Activated T-cell treated with anti-CD3 and anti-CD28 coated beads, Interleukin-2, amount 50 U/mL, for 48 hours (primary cell): Measurements from ENCODE around the gene IL36RN.

Experiments used
- DNase-seq, 2 experiments: peaks; one replicate each; pipeline ENCODE4 v3.0.0-alpha.2; 2020

Gene IL36RN

DNA sequence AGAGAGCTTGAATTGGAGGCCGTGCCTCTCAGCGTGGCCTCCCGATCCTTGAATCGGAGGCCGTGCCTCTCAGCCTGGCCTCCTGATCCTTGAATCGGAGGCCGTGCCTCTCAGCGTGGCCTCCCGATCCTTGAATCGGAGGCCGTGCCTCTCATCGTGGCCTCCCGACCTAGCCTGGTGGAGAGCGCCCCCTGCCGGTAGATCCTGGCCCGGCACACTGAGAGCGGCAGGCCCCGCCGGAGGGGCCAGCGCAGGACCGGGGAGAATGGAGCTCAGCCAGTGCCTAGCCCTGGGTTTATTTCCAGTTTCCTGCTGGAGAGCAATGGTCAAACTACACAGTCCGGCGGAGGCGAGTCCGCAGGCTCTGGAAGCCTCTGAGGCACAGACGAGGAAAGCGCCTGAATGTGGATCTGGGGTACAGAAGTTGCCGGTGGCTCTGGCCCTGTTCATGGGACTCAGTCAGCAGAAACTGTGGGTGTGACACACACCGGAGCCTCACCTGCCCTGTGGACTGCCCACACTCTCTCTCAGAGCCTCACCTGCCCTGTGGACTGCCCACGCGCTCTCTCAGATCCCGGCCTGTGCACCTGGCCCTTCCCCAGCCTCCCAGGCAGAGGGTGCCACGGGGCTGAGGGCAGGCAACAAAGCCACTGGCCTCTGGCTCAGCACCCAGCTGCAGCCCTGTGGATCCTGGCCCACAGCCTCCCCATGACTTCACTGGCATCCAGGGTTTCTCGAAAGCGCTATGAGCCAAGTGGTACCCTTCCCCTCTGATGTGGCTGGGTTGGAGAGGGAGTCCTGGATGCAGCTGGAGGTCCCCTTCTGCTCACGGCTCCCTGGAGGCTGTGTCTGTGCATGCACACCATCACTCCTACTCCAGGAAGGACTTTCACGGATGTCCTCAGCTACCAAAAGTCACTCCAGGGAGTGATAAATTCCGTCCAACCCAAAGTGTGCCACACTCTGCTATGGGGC lies 7.8 kb upstream of the IL36RN start:
- DNase-seq = no peak

DNA sequence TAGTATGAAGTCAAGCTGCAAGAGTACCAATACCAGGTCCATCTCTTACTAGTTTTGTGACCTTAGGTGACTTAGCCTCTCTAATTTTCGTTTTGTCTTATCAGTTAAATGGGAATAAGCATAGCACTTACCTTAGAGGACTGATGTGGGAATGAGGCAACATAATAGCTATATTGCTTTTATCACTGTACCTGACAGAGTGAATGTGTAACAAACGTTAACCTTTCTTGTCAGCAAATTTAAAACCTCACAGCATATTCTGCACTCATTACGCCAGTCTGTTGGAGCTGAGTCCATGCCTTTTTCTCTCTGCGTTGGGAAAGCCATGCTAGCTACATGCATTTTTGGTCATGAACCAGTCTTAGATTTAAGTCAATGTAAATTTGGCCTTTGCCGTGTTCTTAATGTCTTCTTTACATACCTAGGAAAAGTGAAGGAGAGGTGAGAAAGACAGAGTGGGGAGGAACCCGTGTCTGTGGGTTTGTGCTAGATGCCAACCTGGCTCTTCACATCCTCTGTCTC lies 6.5 kb upstream of the IL36RN start, which contains the start of gene IL36B:
Gene IL36B (minus strand): TSS at position 472 of the 522 bp plus-strand sequence.
- DNase-seq = no peak

DNA sequence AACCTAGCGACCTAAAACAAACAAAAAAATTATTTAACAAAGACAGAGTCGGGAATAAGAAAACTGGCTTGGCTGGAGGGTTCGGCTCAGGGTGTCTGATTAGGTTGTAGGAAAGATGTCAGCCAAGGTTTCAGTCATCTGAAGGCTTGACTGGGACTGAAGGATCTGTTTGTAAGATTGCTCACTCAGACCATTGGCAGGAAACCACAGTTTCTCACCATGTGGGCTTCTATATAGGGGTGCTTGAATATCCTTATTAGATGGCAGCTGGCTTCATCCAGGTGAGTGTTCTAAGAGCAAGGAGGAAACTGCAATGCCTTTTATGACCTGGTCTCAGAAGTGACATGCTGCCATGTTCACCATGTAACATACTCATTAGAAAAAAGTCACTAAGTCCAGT lies 5.3 kb upstream of the IL36RN start:
- no peak for DNase-seq

DNA sequence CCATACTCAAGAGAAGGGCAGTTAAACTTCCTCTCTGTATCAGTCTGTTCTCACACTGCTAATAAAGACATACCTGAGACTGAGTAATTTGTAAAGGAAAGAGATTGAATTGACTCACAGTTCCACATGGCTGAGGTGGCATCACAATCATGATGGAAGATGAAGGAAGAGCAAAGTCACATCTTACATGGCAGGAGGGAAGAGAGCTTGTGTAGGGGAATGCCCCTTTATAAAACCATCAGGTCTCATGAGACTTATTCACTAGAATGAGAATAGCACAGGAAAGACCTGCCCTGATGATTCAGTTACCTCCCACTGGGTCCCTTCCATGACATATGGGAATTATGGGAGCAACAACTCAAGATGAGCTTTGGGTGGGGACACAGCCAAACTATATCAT lies 4.9 kb upstream of the IL36RN start:
- no peak for DNase-seq

DNA sequence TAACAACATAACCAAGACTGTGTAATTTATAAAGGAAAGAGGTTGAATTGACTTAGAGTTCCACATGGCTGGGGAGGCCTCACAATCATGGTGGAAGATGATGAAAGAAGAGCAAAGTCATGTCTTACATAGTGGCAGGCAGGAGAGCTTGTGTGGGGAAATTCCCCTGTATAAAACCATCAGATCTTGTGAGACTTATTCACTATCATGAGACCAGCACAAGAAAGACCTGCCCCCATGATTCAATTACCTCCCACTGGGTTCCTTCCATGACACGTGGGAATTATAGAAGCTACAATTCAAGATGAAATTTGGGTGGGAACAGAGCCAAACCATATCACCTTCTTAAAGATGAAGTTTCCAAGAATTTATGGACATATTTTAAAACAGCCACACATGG lies 2.5 kb upstream of the IL36RN start:
- DNase-seq = no peak

DNA sequence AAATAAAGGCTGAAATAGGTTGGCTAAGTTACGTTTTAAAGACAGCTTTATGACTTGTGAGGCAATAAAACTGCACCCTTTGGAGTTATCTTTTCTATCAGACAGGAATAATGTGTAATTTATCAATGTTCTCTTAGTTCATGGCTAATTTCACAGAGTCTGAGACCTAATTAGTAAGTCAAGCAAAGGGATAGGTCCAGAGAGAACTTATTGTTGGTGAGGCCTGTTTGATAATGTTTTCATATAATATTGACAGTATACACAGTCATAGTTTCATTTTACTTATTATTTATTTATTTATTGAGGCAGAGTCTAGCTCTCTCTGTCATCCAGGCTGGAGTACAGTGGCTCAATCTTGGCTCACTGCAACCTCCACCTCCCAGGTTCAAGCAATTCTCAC lies 1.9 kb upstream of the IL36RN start:
- DNase-seq = no peak

DNA sequence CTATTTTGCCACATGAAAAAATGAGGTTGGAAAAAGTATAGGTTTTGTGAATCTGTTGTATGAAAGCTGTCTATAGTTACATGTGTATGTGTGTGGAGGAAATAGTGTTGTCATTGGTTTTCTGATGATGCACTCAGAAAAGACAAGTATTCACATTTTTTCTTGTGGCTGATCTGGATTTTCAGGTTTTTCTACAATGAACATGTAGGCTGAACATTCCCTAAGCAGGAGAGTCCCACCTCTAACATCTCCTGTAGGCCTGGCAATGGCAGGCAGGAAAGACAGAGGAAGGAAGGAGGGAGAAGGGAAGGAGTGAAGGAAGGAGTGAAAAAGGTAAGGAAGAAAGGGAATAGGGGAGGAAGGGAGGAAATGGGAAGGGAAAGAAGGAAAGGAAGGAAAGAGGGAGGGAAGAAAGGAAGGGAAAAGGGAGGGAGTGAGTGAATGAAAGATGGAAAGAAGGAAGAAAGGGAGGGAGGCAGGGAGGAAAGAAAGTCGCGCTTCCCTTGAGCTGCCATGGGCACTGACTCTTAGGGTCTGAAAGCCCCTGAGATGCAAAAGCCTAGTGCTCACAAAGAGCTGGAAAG lies 495 bp upstream of the IL36RN start:
- DNase-seq = no peak

DNA sequence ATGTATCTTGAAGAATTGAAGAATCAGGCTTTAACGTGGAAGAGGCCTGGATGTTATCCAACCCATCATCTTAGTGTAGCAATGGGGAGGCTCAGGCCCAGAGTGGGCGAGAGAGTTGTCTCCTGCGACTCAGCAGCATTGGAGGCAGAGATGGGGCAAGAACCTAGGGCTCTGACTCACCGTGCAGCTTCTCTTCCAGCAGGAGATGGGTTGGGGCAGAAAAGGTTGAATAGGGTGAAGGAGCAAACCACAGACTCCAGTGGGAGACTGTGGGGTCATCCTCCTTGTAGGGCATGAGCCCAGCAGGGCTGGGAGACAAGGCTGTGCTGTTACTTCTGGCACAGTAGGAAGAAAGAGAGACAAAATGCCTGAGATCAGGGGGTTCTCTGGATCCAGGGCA lies 1.4 kb downstream of the IL36RN start:
- no peak for DNase-seq

DNA sequence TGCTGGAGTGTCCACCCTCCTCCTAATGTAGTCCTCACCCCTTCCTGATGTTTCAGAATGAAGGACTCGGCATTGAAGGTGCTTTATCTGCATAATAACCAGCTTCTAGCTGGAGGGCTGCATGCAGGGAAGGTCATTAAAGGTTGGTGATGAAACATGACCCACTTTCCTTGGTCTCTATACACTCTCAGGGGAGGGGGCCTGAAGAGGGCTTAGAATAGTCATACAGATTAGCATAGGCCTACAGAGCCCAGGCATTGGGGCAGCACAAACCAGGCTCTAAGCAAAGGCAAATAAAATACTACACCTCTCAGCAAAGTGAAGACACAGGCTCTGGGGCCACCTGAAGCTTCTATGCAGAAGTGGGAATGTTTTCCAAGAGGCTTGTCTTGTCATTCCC lies 1.8 kb downstream of the IL36RN start:
- no peak for DNase-seq

DNA sequence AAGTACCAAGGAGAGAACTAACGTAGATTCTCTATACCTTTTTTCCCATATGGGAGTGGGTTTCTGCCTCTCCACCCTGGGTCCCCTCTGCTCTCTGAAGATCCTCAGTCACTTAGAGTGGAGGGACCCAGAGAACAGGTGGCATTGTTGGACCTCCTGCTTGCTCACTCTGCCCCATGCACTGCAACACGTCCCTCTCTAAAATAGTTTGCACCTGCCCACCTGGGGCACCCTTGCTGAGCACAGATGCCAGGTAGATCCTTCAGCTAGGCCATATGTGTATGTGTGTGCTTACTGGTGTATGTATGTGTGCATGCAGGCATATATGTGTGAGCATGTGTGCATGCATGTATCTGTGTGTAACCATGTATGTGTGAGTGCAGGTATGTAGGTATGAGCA lies 2.2 kb downstream of the IL36RN start:
- DNase-seq = no peak

DNA sequence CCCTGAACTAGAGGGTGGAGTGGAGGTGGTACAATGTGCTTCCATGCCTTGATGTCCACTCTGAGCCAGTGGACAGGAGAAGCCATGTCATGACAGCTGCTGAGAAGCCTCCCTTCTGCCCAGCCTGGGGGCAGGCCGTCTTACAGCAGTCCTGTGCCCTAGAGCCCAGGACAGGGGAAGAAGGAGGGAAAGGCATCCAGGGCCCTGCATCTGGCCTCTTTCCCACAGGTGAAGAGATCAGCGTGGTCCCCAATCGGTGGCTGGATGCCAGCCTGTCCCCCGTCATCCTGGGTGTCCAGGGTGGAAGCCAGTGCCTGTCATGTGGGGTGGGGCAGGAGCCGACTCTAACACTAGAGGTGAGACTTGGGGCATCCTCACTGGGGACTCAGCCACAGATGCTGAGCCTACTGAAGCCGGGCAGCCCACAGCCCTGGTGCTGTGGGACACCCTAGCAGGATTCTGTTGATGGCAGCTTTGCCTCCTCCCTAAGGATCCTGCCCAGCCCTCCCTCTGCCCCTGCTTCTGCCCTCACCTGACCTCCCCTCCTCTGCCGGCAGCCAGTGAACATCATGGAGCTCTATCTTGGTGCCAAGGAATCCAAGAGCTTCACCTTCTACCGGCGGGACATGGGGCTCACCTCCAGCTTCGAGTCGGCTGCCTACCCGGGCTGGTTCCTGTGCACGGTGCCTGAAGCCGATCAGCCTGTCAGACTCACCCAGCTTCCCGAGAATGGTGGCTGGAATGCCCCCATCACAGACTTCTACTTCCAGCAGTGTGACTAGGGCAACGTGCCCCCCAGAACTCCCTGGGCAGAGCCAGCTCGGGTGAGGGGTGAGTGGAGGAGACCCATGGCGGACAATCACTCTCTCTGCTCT lies 3.1 kb downstream of the IL36RN start:
- DNase-seq = no peak

DNA sequence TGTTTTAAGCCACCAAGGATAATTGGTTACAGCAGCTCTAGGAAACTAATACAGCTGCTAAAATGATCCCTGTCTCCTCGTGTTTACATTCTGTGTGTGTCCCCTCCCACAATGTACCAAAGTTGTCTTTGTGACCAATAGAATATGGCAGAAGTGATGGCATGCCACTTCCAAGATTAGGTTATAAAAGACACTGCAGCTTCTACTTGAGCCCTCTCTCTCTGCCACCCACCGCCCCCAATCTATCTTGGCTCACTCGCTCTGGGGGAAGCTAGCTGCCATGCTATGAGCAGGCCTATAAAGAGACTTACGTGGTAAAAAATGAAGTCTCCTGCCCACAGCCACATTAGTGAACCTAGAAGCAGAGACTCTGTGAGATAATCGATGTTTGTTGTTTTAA lies 5.3 kb downstream of the IL36RN start:
- DNase-seq = no peak

DNA sequence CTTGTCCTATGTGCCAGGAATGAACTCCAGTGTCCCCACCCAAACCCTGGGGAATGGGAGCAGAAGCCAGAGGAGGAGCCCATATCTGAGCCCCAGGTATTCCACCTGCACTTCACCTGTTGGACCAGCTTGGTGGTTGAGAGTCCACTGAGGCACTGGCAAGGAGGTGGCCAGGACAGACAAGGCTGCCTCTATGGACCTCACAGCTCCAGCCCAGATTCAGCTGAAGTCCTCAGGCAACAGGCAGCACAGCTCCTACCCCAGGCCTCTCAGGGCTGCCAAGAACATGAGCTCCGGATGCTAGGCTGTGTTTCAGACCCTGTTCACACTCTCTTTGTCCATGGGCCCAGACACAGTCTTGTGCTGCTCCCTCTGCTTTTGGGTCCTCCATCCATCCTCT lies 5.9 kb downstream of the IL36RN start:
- no peak for DNase-seq

DNA sequence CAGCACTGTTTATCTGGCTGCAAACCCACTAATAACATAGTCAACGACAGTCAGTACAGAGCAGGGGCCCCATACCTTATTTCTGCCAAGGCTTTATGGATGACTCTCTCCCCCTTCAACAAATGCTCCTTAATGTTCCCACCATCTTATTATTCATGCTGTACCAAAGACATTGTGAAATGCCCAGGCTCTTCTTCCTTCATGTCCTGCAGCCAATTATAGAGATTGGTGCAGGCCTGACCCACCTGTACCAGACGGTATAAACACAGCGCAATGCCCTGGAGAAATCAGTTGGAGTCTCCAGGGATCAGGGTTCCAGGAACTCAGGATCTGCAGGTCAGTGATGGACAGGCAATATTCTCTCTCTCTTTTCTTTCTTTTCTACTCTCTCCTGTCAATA lies 8.7 kb downstream of the IL36RN start, which contains the start of gene IL1F10:
Gene IL1F10 (plus strand): TSS at position 290 of the 400 bp plus-strand sequence. CDS start 4,769 bp downstream, outside the sequence.
- DNase-seq = no peak

DNA sequence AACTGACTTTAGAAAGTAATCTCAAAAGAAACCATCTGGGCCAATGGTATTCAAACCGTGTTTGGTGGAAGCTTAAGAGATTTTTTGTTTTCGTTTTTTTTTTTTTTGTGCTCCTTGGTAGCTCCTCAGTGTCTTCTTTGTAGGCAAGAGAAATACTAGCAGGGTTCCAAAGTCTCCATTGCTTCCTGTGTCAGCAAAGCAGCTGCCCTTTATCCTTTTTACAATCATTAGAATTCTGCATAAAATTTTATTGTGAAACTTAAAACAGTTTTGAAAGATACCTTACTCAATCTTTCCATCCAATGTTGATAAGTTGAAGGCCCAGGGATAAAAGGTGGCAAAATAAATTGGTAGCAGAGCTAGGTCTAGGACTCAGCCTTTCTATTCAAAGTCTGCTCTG lies 9.3 kb downstream of the IL36RN start:
- DNase-seq = no peak

DNA sequence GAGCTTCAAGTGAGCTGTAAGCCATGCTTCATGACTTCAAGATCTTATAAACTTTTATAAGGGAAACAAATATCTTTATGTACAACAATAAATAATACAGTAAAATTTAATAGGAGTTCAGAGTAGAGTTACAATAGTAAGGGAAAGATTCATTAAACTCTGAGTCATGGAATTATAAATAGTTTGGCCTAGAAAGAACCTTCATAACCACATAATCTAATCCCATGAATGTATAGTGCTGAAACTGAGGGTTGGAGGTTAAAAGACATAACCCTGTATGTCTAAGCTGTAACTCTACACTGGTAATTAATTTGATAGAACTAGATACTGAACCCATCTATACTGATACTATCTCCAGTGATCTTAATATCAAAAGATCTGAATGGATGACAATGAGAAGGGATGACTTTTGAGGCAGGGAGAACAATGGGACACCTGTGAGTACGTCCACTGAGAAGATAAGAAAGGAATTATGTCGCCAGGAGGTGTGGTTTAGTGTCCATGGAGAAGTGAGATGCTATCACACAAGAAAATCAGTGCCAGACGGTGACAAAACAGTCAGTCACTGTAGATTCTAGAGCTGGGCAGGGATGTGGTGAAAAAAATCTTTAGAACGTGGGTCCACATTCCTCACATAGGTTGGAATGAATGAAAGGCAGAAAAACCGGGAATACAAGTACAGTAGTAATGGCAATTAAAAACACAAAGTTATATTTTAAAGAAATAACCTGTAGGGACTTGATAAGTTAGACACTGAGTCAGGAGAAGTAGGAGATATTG lies 9.9 kb downstream of the IL36RN start:
- no peak for DNase-seq

DNA sequence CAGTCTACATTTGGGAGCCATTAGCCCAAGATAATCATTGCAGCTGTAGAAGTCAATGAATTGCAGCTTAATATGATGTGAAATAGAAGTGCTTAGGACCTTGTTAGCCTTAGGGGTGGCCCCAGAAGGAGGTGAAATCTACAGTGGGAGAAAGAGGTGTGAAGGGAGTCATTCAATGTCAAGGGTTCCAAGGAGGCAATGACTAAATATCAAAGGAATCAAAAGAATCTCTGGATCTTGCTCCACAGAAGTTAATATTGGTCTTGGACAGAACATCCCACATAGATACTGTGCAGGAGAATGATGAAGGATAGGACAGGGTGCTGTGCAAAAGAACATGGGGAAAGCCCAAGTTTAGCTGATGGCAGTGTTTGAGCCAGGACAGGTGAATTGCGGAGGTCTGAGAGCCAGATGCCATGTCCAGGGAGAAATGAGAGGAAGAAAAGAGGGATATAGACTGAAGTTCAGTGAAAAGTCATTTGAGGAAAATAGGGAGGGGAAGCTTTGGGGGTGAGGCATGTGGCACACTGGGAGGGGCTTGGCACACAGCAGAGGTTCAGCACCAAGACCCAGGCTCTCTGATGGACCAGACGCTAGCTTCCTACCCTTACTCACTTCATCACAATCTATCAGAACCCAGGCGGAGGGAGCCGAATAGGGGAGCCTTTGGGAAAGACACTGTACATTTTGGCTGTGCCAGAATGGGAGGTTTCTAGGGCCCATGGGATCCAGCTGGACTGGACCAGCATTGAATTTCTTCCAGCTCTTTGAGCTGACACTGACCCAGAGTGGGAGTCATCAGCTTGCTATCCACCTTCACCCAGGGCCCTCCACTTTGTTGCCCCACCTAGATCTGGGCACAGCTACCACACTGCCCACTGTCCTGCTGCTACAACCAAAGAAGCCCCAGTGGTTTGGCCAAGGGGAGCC lies 10.9 kb downstream of the IL36RN start:
- DNase-seq = no peak

DNA sequence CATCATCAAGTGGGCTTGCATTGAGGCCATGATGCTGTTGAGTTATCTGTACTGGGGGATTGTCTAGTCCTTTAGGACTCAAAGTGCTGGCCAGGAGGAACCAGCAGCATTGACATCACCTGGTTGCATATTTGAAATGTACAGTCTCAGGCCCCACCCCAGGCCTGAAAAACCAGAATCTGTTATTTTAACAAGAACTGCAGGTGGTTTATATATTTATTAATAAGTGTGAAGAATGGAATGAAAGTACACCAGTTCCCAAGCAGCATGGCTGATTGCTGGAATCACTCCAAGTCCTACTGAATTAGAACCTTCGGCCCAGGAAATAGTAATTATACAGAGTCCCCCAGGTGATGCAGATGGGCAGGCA lies 11.6 kb downstream of the IL36RN start:
- DNase-seq = no peak

DNA sequence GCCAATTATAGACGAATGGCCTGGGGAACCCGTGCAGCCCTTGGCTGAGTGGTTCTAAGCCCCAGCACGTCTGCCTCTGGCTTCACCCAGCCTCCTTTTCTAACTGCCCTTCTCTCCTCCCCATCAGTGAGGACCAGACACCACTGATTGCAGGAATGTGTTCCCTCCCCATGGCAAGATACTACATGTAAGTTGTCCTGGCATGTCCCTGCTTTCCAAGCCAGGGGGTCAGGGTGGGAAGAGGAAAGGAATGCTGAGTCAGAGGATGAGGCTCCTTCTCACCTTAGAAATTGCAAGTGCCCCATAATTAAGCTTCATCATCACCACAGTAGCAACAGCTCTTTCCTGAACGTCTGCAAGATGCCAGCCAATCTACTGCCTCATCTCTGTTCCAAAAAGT lies 13.6 kb downstream of the IL36RN start:
- DNase-seq = no peak

DNA sequence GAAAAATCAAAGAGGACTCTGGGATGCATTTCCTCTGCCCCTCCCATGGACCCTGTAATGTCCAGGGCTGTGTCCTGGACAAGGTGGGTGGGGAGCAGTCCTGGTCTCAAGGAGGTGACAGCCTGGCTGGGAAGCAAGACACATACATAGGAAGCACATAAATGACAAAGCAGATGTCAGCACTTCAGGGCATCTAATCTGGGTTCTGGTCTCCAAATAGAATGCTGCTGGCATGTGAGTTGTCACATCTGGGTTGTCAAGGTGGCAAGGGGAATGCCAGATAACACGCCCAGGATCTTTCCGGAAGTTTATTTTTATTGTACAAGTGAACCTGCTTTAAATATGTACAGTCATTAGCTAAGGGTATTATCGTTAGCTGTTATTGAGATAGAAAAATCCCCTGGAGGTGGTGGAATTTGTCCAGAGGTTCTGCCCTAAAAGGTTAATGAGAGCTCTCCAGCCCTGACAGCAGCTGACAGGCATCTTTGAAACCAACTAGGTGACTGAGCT lies 14.4 kb downstream of the IL36RN start:
- no peak for DNase-seq

DNA sequence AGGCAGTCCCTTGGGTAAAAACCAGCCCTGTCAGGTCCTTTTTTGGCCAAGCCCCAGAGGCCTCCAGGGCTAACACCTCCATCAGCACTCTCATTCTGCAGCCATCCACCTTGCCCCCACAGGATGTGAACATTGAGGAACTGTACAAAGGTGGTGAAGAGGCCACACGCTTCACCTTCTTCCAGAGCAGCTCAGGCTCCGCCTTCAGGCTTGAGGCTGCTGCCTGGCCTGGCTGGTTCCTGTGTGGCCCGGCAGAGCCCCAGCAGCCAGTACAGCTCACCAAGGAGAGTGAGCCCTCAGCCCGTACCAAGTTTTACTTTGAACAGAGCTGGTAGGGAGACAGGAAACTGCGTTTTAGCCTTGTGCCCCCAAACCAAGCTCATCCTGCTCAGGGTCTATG lies 16.0 kb downstream of the IL36RN start:
- no peak for DNase-seq
